Measurements from ENCODE around the gene TMEM131.
"Not testable (repeated sequence)": the region's sequence is repeated elsewhere in the genome, so short reads cannot be mapped to it uniquely, and the experiment has no call there.

The TMEM131 gene

DNA sequence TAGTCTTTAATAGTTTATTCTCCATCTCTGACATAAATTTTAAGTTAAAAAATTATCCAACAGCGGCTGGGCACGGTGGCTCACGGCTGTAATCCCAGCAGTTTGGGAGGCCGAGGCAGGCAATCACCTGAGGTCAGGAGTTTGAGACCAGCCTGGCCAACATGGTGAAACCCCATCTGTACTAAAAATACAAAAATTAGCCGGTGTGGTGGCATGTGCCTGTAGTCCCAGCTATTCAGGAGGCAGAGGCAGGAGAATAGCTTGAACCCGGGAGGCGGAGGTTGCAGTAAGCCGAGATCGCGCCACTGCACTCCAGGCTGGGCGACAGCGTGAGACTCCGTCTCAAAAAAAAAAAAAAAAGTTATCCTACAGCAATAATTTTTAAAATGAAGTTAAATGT is 39.0 kb downstream of the TMEM131 start:
- not testable (repeated sequence) for DNase-seq (ENCODE audit: low read depth in 2 of 2)

DNA sequence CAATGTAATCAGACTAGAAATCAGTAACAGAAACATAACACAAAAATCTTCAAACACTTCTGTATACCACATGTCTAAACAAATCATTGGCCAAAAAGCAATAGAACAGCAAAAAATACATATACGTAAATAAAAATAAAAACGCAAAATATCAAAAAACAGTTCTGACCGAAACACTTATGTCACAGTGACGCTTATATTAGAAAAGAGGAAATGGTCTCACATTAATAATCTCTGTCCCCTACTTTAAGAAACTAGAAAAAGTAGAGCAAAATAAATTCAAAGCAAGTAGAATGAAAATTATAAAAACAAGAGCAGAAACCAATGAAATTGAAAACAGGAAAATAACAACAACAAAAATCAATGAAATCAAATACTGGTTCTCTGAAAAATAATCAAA is 41.9 kb downstream of the TMEM131 start:
- DNase-seq (ENCODE audit: low read depth in 2 of 2), result no peak

DNA sequence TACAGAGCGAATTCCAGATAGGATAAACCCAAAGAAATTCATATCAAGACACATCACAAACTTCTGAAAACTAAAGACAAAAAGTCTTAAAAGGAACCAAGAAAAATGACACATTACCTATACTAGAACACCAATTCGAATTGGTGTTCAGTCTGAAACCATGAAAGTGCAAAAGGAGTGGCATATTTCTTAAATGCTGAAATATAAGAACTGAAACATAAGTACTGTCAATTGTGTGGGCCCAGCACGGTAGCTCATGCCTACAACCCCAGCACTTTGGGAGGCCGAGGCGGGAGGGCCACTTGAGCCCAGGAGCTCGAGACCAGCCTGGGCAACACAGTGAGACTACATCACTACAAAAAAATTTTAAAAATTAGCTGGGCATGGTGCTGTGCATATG is 43.4 kb downstream of the TMEM131 start:
- no peak for DNase-seq (ENCODE audit: low read depth in 2 of 2)

DNA sequence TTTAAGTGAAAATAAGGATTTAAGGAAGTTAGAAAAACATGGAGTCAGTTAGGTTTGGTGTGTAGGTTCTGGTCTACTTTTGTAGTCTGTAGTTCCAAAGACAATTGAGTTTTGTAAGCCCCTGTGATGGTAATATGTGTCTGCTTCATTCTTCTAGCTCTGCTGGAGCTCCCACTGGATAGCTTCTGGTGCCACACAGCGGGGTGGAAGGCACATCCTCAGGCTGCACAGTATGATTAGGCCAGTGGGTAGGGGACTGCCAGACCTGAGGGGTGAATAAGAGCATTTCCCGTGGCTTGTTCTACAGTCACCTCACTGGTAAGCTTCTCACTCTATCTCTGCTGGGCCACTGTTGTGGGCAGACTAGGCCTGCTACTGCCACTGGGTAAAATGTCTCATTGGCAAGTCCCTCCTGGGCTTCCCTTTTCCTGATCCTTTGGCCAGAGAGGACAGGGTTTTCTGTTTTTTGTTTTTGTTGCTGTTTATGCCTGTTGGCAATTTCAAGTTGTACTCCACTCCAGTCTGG is 44.5 kb downstream of the TMEM131 start:
- DNase-seq (ENCODE audit: low read depth in 2 of 2), result no peak

DNA sequence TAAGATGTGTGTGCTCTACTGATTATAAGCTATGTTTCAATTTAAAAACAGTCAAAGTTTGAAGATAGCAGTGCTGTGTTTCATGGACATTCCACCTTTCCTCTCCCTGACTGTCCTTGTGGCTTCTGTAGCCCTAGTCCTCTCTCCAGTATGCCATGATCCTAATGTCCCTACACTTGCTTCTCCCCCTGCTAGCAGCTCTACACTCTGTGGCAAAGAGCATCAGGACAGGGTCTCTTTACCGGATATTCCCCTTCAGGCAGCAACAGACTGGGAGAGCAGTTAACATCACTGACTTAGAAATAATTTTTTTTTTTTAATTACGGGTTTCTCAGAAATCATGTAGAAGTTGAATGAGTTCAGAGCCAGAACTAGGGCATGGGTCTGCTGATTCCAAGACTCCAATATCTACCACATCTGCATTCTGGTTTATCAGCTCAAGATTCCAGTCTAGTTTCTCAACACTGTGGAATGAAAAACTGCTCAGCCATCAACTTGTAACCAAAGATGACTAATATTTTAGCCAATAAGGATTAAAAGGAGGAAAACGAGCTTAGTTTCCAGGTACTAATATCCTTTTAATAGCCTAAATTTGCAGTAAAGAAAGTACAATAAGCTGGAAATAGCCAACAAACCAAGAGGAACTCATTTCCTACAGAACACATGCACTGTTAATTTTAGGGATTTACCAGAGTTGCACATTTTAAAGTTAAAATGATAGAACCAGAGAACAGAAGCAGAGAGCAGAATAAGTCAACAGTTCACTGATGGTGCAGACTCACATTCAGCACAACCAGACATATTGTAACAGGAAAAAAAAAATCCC is 45.2 kb downstream of the TMEM131 start:
- no peak for DNase-seq (ENCODE audit: low read depth in 2 of 2)

DNA sequence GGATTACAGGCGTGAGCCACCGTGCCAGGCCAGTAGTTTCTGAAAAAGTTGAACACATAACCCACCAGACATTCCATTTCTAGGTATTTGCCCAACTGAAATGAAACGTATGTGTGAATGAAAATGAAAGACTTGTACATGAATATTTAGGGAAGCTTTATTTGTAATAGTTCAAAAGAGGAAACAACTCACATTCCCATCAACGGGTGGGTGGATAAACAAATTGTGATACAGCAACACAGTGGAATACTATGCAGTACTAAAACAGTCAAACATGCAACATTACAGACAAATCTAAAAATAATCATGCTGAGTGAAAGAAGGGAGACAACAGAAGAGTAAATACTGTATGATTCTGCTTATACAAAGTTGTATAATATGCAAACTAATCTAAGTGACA is 46.8 kb downstream of the TMEM131 start:
- DNase-seq (ENCODE audit: low read depth in 2 of 2), result no peak

DNA sequence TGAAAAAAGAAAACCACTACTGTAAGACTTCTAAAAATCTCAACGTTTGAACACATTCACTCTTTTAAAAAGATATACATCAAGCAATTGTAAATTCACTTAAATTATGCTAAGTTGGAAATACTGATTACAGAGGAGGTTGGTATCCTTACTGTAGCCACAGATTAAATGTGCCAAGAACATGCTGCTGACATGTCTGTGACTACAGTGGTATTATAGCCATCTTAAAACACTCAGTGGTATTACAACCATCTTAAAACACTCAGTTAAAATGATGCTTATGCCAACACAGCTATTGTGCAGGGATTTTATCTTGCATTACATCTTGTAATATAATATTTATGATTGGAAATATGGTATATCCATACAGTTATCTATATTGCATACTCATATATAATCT is 50.0 kb downstream of the TMEM131 start:
- DNase-seq (ENCODE audit: low read depth in 2 of 2), result no peak

DNA sequence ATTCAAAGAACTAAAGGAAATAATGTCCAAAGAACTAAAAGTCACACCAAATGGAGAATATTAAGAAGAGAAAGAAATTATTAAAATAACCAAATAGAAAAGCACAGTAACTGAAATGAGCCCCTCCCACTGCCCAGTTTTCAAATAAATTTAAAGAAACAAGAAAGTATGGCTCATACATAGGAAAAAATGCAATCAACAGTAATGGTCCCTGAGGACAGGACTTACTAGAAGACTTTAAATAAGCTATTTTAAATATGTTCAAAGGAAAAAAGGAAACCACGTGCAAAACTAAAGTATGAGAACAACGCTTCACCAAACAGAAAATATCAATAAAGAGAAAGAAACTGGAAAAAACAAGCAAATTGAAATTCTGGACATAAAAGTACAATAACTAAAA is 58.9 kb downstream of the TMEM131 start:
- DNase-seq (ENCODE audit: low read depth in 2 of 2), result no peak

DNA sequence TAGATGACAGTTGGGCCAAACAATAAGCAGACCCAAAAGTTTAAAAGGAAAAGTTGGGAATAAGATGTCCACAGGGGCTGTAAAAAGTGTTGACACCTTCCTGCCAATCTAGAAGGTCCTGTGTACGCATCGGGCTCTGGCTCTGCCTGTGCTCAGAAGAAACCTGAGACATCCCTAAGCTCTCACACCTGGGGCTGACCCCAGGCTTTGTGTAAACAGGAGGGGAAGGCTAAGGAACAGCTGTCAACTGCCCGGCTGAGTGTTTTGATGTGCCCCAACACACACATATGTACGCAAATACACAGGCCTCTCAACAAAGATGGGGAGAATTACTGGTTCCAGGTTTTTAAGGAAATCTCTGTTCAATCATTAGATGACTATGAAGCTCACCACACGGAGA is 59.5 kb downstream of the TMEM131 start:
- no peak for DNase-seq (ENCODE audit: low read depth in 2 of 2)

DNA sequence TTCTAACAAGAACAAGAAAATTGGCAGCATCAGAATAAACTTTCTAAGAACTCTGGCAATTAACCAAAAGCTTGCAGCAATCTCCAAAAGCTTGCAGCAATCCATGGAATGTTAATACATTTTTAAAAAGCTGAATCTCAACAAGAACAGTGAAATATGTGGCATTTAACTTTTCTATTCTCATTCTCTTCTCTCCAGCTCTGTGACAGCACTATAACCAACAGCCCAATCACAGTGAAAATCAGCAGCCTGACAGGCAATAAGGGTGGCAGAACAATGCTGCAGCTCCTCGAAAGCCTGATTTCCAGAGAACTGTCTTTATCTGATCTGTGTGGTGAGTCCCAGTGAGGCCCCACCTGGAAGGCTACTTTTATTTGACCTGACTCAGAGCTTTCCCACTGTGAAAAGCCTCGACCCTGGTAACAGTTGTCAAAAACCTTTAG is 60.0 kb downstream of the TMEM131 start:
- DNase-seq (ENCODE audit: low read depth in 2 of 2), result no peak

DNA sequence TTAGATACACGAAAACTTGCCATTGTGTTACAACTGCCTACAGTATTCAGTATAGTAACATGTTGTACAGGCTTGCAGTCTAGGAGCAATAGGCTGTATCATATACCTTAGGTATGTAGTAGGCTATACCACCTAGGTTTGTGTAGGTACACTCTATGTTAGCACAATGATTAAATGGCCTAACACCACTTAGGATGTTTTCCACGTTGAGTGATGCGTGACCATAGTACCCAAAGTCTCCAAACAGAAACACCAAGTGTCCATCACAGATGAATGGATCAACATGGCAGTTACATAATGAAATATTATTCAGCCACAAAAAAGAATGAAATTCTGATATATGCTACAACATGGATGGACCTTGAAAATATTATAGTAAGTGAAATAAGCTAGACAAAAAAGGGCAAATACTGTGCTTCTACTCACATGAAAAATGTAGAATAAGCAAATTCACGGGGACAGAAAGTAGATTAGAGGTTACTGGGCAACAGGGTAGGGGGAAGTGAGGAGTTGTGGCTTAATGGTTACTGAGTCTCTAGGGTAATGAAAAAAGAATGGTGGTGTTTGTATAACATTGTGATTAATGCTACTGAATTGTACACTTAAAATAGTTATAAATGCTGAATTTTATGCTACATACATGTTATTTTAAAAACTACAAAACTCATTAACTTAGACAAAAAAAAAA is 62.6 kb downstream of the TMEM131 start:
- no peak for DNase-seq (ENCODE audit: low read depth in 2 of 2)

DNA sequence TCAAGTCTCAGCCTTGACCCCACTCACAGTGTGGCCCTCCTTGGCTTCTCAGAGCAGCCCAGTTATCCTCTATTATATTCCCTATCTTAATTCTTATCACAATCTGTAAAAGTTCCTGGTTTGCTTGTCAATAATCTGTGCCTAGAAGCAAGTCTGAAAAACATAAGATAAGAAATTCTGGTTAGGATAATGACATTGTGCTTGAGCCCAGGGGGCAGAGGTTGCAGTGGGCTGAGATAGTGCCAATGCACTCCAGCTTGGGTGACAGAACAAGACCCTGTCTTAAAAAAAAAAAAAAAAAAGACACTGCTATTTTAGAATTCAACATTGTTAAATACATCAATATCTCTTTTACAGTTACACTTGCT is 63.9 kb downstream of the TMEM131 start:
- DNase-seq (ENCODE audit: low read depth in 2 of 2), result no peak

DNA sequence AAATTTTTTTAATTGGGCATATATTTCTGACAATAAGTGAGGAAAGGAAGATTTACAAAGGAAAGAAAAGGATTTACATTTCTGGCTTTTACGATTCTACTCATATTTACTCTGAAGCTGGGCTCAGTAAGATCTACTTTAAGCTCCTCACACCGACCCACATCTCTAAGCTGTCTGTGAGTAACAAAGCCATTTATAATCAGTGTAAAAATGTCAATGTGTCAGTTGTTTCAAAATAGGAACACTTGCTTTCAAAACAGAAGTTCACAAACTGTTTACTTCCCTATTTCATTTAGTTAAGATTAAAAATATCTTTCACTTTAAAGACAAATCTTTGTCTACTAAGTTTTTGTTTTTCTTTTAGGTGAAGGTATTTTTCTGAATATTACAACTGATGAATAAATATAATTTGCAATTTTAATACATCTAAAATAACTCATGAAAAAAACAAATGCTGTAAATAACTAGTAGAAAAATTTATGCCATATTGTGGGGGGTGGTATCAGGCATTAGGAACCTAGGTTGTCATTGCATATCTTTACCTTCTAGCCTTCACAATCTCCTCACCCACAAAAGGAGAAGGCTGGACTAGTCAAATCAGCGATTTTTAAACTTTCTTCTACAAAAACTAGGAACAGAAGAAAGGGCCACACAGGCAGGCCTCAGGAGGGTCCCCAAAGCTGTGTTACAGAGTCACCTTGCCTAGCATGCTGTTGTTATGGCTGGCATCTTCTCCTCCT is 64.5 kb downstream of the TMEM131 start:
- DNase-seq (ENCODE audit: low read depth in 2 of 2), result no peak

DNA sequence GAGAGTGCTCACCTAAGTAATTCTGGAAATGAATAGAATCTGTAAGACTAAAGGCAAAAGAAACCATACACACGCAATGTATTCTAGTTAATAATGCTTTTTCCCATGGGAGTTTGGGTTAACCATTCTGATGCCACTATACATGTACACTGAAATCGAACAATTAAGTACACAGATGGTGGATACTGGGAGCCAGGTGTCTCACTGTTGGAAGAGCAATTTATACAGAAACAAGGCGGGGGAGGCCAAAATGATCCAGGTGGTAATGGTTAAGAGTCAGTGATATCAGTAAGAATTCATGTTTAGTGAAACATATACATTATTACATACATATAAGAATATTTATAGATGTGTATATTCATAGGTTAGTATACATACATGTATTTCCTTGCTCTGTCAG is 67.2 kb downstream of the TMEM131 start:
- no peak for DNase-seq (ENCODE audit: low read depth in 2 of 2)

DNA sequence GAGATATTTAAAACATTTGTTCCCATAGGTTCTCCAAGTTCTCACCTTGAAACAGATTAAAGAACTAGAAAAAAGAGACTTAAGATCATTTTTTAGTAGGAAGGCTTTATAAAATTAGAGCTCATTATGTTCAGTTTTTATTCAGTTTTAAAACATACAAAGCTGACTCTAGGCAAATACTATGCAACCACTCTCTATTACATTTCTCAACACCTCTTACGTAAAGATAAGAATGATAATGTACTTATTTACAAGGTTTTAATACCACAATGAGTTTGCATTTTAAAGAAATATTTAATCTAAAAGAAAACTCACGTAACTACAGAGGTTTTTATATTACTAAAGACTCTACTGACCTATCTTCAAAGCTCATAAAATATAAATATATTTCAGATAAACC is 68.8 kb downstream of the TMEM131 start:
- no peak for DNase-seq (ENCODE audit: low read depth in 2 of 2)

DNA sequence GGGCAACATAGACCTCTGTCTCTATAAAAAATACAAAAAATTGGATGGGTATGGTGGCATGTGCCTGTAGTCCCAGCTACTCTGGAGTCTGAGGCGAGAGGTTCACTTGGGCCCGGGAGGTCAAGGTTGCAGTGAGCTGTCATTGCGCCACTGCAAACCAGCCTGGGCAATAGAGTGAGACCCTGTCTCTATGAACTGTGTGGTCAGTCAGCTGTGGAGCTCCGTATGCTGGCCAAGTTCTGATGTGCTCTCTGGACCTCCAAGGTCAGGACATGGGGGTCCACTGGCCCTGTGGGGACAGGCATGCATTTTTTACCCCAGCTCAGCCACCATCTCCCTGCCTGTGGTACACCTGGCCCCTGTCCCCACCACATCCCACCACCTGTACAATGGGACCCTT is 71.6 kb downstream of the TMEM131 start:
- DNase-seq (ENCODE audit: low read depth in 2 of 2), result no peak

DNA sequence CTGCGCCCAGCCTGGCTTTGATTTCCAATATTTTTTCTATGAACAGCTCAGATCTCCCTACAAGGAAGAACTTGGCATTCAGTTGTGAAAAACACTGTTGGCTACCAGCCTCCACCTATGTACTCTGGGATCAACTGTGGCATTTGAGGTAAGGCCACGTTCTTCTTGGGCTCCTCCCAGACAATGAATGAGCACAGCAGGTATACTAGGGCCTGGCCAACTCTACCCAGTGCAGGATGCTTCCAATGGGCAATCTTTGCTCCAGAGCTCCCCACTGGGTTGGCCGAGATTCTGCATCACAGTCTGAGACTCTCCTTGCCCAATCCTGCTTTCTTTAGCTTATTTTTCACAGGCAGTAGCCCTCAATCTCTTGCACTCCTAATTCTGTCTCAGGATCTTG is 75.9 kb downstream of the TMEM131 start:
- no peak for DNase-seq (ENCODE audit: low read depth in 2 of 2)

DNA sequence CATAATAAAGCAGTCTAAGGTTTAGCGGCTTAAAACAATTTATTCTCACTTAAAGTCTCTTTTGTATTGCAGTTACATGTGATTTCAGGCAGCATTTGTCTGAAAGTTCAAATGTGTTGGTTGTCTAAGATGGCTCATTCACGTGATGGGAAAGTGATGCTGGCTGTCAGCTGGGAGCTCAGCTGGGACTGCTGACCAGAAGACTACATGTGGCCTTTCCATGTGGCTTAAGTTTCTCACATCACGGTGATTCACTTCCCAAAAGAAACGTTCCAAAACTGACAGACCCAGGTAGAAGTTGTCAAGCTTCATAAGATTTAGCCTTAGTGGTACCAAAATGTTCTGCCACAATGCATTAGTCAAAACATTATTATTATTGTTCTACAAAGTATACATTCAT is 76.9 kb downstream of the TMEM131 start:
- no peak for DNase-seq (ENCODE audit: low read depth in 2 of 2)

DNA sequence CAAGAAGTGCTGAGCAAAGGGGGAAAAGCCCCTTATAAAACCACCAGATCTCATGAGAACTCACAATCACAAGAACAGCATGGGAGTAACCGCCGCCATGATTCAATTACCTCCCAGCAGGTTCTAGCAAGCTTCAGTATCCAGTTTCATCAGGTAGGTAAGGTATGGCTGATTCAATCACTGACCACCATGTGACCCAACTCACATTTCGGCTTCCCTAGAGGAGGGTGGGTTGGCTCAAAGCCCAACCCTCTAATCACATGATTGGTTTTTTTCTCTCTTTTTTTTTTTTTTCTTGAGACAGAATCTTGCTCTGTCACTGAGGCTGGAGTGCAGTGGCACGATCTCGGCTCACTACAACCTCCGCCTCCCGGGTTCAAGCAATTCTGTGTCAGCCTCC is 78.1 kb downstream of the TMEM131 start:
- DNase-seq (ENCODE audit: low read depth in 2 of 2), result not testable (repeated sequence)

DNA sequence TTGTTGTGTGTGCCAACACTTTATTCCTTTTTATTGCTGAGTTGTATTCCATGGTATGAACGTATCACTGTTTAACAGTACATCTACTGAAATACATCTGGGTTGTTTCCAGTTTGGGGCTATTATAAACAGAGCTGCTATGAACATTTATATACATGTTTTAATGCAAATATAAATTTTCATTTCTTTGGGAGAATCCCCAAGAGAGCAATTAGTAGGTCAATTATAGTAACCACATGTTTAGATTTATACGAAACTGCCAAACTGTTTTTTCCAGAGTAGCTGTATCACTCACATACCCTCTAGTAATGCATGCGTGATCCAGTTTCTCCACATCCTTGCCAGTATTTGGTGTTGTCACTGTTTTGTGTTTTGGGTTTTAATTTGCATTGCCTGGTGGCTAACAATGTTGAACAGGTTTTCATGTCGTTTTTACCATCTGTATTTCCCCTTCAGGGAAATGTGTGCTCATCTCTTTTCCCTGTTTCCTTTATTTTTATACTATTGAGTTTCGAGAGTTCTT is 81.0 kb downstream of the TMEM131 start:
- DNase-seq (ENCODE audit: low read depth in 2 of 2), result no peak

DNA sequence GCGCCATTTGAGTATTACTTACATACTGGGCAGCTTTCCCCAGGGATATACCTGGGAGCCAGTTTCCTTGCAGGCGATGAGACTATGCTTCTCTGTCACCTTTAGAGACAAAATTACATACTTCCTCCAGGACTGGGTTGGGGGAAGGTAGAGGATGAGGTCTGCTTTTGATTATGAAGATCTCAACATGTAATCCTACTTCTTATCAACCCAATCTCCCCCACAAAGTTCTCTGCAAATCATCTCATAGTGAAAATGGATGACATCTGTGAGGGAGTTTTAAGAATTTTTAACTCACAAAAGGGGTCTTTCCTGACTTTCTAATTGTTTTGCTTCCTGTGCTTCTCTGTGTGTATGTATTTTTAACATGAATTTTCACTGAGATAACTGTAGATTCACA is 81.9 kb downstream of the TMEM131 start:
- DNase-seq (ENCODE audit: low read depth in 2 of 2), result no peak

DNA sequence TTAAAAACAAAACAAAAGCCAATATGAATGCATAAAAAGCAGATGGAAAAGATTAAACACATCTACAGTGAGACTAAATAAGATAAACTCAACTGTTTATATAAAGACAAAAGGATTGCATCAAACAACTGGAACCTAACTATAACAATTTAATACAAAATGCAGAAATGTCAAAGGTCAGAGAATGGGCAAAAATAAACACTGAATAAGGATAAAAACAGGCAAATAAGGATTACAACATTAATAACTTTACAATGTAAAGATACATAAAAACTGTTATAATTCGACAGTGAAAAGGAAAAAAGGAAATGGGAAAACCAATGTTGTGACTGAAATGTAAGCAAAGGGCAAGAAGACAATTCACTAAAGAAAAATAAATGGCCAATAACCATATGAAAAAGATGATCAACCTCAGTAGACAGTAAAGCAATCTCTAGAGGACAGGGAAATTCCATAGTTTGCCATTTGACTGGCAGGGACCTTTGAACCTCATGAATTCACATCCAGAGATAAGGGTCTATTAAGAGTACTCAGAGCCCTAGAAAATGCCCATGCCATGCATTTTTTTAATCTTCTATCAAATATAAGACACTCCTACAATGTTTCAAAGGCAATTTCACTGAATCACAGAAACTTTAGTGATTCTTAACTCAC is 83.7 kb downstream of the TMEM131 start:
- DNase-seq (ENCODE audit: low read depth in 2 of 2), result no peak
